ENCODE data around the gene MON1A.
"Not testable (repeated sequence)": the region's sequence is repeated elsewhere in the genome, so short reads cannot be mapped to it uniquely, and the experiment has no call there.

The MON1A gene

DNA sequence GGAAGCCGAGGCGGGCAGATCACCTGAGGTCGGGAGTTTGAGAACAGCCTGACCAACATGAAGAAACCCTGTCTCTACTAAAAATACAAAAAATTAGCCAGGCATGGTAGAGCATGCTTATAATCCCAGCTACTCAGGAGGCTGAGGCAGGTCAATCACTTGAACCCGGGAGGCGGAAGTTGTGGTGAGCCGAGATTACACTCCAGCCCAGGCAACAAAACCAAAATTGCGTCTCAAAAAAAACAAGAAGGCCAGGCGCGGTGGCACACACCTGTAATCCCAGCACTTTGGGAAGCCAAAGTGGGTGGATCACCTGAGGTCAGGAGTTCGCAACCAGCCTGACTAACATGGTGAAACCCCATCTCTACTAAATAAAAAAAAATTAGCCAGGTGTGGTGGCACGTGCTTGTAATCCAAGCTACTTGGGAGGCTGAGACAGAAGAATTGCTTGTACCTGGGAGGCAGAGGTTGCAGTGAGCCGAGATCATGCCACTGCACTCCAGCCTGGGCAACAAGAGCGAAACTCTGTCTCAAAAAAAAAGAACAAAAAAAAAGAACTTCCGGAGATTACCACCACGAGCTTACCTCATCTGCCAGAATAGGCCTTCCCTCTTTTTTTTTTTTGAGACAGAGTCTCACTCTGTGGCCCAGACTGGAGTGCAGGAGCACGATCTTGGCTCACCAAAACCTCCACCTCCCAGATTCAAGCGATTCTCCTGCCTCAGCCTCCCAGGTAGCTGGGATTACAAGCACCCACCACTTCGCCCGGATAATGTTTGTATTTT lies 11.6 kb downstream of the MON1A start:
- DNase-seq (ENCODE audit: low spot score): not testable (repeated sequence)

DNA sequence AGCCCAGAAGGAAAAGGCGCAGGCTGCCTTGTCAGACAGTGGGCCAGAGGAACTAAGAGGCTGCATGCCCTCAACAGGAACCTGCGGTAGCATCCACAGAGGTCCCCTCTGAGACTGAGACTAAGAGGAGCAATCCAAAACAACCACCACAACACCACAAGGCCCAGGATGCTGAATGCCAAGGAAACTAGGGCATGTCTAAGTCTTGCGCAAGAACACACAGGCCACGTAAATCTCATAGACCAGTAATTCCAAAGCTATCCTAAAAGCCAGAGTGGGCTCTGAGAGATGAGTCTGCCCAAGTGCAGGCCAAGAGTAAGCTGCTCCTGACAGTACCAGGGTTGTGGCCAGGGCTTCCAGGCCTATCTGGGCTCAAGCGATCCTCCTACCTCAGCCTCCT lies 12.9 kb downstream of the MON1A start:
- no peak for DNase-seq (ENCODE audit: low spot score)

DNA sequence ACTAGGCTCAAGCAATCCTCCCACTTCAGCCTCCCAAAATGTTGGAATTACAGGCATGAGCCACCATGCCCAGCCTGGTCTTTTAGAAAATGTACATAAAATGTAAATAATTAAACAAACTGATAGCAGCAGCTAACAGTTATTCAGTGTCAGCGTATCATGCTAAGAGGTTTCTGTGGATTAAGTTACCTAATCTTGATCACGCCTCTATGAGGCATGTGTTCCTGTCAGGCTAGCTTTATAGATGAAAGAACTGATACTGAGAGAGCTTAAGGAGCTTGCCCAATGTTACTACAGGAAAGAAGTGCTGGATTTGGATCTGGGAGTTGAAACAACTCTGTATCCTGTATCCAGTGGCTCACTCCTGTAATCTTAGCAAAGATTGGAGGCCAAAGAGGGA lies 14.7 kb downstream of the MON1A start:
- DNase-seq (ENCODE audit: low spot score): no peak

DNA sequence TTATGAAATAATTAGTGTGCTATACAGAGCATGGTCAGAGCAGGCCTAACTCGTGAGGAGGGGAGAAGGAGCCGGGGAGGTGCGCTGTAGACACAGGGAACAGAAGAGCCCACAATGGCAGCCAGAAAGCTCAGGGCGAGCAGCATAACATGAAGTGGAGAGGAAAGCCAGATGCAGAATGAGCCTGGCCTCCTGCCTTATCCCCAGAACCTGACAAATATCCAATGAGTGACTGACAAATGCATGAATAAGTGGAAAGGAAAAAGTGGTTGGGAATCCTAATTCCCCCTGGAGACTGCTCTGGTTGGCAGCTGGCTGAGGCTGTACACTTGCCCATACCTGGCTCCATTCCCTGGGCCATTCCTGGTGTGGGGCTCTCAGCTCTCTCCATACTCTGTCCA lies 16.7 kb downstream of the MON1A start:
- DNase-seq (ENCODE audit: low spot score): no peak

DNA sequence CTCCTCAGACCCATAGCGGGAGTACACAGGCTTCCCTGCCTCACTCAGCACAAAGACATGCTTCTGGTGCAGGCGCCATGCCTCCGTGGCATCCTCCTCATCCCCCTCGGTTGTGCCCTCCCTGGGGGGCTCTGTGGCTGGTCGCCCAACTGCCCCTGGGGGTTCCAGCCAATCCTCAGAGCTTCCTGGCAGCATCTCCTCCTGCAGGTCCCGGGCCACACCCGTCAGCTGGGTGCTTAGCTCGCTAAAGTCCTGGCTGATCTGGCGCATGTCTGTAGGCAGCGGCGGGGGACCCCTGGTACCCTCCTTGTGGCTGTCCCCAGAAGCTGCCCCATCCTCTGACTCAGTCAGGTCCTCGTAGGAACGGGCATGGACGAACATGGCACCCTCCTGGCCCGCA lies 18.0 kb downstream of the MON1A start:
- peak; percentile 2 for DNase-seq (ENCODE audit: low spot score)

DNA sequence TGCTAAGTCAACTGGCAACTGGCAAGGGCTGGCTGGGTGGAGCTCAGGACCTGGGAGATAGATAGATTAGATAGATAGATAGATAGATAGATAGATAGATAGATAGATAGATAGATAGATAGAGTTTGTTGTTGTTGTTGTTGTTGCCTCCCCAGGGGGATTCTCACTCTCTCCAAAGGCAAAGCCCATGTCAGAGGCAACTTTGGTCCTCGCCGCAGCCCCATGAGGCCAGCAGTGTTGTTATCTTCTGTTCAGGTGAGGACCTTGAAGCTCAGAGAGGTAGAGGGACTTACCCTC lies 18.5 kb downstream of the MON1A start:
- DNase-seq (ENCODE audit: low spot score): no peak

DNA sequence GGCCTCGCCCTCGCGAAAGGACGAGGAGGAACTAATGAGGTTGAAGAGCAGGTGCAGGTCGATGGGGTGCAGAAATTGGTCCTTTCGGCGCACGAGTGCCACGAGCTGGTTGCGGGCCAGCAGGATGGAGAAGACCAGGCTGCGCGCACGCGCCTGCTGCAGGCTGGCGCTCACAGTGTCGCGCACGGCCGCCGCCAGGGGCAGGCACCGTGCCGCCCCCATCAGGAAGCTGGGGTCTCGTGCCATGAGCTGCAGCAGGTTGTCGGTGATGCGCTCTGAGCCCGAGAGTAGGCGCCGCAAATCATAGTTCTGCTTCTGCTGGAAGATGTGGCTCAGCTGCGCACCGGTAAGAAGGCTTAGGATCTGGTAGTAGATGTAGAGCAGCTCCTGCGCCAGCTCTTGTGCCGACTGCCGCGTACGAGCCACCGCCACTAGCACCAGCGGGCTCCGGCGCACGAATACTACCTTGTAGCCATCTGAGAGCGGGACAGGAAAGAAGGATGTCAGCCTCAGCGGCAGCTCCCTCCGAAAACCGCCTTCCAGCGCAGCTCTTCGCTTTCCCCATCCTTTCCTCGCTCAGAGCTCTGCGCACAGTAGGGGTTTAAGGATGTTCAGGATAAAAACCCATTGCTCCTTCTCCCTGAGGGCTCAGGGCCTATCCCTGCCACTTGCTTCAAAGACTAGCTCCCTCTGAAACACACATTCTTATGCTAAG lies 19.0 kb downstream of the MON1A start:
- DNase-seq (ENCODE audit: low spot score): peak; percentile 76

DNA sequence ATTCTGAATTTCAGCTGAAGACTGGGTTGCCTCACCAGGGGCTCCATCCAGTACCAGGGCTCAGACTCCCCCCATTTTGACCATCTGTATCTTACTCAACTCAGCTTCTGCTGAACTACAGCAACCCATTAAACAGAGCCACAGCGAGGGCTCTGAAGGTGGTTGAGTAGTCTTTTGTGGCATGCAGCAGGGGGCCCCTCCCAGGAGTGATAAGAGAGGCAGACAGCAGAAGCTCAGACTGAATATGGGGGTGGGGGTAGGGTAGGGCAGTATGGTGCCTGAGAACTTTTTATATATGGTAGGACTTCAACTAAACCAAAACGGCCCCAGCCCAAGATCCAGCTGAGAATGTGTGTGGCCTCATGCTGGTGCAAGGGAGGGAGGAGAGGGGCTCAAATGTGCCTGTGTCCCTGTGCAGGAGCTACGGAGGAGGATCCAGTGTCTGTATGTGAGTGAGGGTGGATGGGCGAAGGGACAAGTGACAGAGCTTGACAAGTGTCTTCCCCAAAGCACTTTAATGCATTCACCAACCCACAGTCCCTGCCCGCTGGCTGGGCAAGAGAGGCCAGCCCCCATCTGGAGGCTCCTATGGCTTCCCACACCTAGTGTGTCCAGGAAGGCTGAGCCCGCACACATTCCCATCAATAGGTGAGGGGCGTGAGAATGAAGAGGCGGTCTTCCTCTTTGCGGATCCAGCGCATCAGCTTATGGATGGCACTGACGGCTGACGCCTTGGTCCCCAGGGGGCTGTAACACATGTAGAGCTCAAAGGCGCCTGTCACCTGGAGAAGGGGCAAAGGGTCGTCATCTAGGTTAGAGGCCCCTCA lies 21.0 kb downstream of the MON1A start:
- DNase-seq (ENCODE audit: low spot score): no peak

DNA sequence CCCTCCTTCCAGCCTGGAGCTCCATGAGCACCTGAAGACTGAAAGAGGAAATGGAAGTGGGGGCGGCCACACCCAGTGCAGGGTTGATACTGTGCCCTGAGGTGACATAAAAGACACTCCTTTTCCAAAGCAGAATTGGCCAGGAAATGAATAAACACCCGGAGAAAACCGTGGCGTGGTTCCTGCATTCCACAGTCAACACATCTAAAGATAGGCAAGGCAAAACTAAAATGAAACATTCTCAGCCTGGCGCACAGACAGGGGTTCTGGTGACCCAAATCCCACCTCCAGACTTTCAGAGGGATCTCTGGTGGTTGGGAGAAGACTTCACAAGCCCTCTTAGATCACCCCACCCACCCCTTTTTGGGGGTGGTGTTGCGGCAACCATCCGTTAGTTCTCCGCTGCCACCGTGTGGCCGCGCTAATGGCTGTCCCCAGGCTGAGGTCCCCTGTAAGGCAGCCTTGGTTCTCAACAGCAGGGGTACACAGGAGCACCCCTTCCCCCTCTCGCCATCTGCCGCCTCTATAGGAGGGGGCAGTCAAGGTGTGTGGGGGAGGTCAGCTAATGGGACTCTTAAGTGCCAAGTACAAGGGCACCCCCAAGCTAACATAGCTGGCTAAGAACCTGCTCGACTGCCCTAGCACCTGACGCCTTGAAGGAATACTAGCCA lies 23.4 kb downstream of the MON1A start:
- DNase-seq (ENCODE audit: low spot score): peak; percentile 80

DNA sequence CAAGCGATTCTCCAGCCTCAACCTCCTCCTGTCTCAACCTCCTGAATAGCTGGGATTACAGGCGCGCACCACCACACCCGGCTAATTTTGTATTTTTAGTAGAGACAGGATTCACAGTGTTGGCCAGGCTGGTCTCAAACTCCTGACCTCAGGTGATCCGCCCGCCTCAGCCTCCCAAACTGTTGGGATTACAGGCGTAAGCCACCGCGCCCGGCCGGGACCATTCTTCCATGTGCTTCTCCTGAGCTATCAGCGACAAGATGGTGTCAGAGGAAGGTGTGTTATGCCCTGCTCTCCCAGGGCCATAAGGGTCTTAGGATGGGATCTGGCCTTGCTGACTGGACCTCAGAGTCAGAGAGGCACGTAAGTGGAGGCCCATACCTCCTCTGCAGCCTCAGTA lies 25.2 kb downstream of the MON1A start:
- DNase-seq (ENCODE audit: low spot score): not testable (repeated sequence)

DNA sequence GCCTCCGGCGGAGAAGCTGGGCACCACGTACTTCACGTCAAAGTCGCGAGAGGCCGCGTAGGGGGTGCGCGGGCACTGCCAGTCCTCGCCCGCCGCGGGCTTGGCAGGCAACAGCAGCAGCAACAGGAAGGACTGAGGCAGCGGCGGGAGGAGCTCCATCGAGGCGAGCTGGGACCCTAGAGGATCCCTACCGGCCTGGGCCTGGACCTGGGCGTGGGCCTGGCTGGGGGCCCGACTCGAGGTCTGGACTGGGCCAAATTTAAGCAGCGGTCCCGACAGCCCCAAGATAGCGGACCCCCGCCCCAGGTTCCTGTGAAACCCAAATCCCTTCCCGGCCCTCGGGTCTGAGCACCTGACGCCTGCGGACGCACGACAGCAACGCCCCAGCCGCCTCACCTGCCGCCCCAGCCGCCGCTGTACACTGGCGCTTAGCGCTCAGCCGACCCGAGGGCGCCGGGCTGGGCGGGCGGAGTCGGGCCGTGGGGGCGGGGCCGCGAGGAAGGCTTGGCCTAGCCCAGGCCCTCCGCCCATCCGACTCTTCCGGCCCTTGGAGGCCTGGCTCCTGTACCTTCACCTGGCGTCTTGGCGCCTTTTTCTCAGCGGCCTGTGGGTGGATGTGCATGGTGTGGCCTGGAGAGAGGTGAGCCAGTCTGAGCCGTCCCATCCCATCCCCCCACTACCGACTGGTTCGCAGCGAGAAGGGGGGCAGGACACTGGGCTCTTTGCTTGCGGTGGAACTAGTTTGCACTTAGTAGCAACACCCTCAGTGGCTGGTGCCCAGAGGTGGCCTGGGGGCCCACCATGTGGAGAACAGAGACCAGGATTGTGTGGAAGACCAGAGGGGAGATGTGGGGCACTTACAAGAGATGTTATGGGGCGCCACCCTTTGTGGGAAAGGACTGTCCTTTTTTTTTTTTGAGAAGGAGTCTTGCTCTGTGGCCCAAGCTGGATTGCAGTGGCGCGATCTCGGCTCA lies 25.9 kb downstream of the MON1A start, which contains the start of gene MST1R:
Gene MST1R, minus strand, starts transcription at position 423 of the 974 bp plus-strand sequence. Its CDS starts 264 bp downstream, at position 159.
- peak; percentile 97 for DNase-seq (ENCODE audit: low spot score)

DNA sequence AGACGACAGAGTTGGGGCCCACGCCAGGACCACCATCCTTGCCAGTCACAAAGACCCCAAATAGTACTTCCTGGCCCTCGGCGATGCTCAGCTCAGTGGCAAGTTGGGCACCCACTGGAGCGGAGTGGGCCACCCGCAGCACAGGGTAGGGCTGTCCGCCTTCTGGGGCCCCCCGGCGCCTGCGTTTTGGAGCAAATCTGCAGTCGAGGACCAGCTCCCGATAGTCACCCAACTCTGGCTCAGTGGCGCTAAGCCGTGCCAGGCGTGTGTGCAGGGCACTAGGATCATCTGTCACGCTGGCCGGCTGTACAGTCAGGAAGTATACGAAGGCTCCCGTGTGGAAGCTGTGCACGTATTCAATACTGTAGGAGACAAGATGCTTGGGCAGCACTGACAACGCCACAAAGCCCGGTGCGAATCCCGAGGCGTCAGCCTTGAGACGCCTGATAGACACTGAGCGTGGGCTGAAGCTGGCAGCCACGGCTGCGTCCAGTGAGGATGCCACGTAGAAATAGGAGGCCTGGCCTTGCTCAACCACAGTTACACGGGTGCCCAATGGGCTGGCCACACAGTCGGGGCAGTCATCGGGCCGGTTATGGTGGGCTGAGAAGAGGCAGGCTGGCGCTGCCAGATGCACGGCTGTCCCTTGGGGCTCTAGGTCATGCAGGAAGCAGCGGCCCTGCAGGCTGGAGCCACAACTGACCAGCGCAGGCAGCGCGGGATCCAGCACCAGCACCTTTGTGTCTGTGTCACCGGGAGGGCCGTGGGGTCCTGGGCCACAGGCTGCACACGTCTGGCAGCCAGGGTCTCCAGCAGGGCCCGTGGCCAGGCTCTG lies 26.9 kb downstream of the MON1A start:
- DNase-seq (ENCODE audit: low spot score): no peak

DNA sequence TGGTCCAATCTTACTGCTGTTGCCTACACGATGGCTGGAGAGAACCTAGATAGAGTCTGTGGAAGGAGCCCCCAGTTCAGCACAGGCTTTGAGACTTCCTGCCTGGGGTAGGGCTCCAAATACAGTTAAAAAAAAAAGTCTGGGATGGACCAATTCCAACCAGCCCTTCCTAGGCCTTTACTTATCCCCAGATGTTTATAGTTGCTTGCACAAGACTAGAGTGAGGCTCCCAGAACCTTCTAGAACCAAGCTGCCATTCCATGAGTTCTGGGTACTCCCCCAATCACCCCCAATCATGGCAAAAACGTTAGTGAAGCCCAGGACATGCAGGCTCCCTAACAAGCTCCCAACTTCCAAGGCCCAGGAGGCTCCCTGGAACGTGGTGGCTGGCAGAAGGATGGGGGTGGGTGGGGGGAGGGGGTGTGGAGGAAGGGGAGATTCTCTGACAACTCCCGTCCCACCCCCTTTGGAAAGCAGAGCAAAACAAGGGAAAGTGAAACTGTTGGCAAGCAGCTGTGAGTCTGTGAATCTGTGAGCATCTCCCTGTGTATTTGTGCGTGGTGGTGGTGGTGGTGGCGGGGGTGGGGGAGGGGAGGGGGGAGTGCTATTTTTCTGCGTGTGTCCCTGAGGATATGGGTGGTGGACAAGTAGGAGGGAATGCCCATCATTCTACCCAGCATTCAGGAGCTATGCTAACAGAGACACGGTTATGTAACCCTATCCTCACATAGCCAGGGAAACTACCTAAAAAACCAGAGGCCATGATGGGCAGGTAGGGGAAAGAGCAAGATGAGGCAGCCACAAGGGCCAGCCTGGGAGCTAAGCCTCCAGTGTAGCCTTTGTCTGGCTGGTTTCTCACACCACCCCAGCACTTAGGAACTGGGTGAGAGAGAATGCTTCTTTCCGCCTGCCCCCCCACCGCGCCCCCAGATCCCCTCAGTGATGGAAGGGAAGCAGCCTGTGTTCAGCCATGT lies 28.0 kb downstream of the MON1A start:
- no peak for DNase-seq (ENCODE audit: low spot score)

DNA sequence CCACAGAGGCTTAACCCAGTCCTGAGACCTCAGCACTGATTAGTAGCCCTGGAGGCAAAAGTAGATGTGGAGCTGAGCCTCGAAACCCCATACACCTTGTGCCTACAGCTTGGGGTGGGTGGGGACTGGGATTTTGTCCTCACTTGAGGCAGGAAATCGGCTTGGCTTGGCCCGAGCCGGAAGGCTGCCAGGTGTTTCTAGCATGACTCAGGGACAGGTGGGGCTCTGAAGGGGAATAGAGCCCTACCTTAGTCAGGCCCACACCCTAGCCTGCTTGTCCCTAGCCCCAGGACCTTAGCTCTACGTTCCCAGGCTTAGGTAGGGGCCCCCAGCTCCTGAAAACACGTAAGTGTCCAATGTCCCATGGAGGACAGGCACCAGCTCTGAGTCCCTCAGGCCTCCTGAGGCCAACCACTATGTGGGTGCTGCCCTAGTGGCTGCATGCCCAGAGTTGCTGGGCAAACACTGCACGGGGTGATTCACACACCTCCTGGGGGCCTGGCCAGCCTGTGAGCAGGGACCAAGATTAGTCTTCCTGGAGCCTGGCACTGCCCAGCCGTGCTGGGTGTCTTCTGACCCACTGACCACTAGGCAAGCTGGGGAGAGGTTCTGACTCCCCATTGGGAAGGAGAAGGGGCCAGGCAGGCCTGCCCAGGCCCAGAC lies 29.0 kb downstream of the MON1A start:
- DNase-seq (ENCODE audit: low spot score): peak; percentile 52

DNA sequence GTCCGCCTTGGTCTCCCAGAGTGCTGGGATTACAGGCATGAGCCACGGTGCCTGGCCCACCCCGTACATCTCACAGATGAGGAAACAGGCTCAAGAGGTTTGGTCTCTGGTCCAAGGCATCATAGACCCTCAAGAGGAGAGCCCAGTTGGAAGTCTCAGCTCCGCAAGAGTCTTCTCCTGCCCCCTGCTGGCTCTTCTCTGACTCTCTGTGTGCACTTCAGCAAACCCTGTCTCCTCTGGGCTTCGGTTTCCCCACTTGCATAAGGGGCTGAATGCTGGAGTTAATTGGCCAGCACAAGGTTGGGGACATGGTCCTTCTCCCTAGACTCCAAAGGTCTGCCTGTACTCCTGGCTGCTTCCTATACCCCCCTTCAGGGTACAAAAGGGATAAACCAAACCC lies 29.8 kb downstream of the MON1A start:
- peak; percentile 66 for DNase-seq (ENCODE audit: low spot score)

DNA sequence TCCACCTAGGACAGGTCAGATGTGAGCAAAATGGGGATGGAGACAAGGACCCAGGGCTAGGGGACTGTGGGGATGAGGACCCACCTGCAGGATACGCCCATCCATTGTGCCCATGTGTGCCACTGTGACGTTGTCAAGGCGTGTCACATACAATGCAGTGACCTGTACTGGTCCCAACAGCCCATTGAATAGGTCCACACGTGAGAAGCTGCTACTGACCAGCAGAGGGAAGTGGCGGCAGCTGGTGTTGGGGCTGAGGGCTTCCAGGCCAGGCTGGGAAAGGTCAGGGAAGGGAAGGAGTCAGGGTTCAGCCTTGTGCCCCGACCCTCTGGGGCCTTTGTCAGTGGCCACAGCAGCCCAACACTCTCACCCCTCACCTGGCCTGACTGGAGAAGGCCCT lies 30.6 kb downstream of the MON1A start:
- DNase-seq (ENCODE audit: low spot score): no peak

DNA sequence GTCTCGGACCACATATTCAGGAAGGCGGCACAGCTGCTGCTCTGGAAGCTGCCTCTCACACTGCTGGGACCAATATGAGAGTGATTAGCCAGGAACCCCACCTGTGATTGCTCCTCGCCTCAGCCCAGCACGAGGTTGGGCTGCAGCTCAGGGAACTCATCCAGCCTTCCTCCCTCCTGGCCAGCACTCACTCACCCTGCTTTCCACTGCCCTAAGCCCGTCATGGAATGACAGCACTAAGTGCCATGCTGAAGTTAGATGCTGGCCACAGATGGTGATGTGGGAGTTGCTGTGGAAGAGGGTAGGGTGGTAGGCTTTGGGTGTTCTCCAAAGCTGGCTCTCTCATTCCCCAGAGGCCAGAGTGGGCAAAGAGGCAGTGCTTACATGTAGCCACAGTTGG lies 33.3 kb downstream of the MON1A start:
- DNase-seq (ENCODE audit: low spot score): no peak

DNA sequence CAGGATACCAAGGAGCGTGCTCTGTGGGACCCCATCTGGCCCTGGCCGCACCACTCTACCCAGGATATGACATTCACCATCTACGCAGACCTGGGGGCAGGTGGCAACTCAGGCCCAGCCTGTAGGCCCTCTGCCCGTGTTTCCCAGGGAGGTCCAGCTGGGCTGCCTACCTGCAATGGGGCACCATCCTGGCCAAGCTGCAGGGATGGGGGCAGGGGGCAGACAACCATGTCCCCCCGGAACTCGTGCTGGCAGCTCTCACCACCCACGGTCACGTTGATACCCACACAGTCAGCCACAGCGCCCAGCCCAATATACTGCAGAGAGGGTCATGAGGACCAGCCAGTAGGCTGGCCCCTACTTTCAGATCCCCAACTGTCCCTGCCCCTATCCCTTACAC lies 33.8 kb downstream of the MON1A start:
- no peak for DNase-seq (ENCODE audit: low spot score)

Data from iPS-NIHi11 (cell line).